ENCODE data around the gene PYGL. TPM values are rescaled to one million over a fixed set of nuclear protein-coding genes. Genes with fewer than 3 reads are reported as not detected.

The PYGL gene
- total RNA-seq, 1 experiment from 2014 or later = 41.2 TPM

GRCh38 chr14:50864946-50865345 lies 79.3 kb downstream of the PYGL start:
- no TSS peak for BruUV-seq (replicated peaks)
- Mint-ChIP-seq H3K27me3 (ENCODE audit: unreplicated experiment) (peaks cover 16% of the 10 kb centered on the region), H3K27ac (ENCODE audit: unreplicated experiment) (no peak overlapping the region), H3K9me3 (ENCODE audit: low read depth, unreplicated experiment) (no peaks in the 10 kb centered on the region), H3K4me3 (ENCODE audit: low read depth, unreplicated experiment) (no peak overlapping the region), H3K36me3 (ENCODE audit: insufficient read depth, unreplicated experiment) (peaks cover 6% of the 10 kb centered on the region), H3K4me1 (ENCODE audit: low read depth, unreplicated experiment) (no peaks in the 10 kb centered on the region)
- intact Hi-C loops (cut with micrococcal nuclease; ENCODE audit: unreplicated experiment) = loop anchor here (5.0 kb wide), 1 partner anchor 263 kb away; no protein-coding TSS in a partner anchor
- DNase-seq = no peak
- CTCF ChIA-PET = no interaction called here
- TF ChIP-seq CTCF (IDR thresholded peaks at IDR 0.05; ENCODE audit: unreplicated experiment) = no peak

- intact Hi-C loops (cut with micrococcal nuclease; ENCODE audit: unreplicated experiment) = loop anchor here (5.0 kb wide), 1 partner anchor 262 kb away; no protein-coding TSS in a partner anchor
- no peak overlapping the region for H3K4me3 Mint-ChIP-seq (ENCODE audit: low read depth, unreplicated experiment)
- H3K27me3 Mint-ChIP-seq (ENCODE audit: unreplicated experiment) = peaks cover 9% of the 10 kb centered on the region
- peaks cover 7% of the 10 kb centered on the region for H3K36me3 Mint-ChIP-seq (ENCODE audit: insufficient read depth, unreplicated experiment)
- H3K4me1 Mint-ChIP-seq (ENCODE audit: low read depth, unreplicated experiment) = no peaks in the 10 kb centered on the region
- CTCF ChIA-PET = no interaction called here
- TF ChIP-seq CTCF (IDR thresholded peaks at IDR 0.05; ENCODE audit: unreplicated experiment) = no peak
- H3K9me3 Mint-ChIP-seq (ENCODE audit: low read depth, unreplicated experiment) = no peaks in the 10 kb centered on the region
- no peak overlapping the region for H3K27ac Mint-ChIP-seq (ENCODE audit: unreplicated experiment)
- BruUV-seq (replicated peaks) = no TSS peak
- no peak for DNase-seq
These were observed 80.0 kb downstream of the PYGL start for GRCh38 chr14:50864237-50864636.

- Mint-ChIP-seq H3K9me3 (ENCODE audit: low read depth, unreplicated experiment) (no peaks in the 10 kb centered on the region), H3K36me3 (ENCODE audit: insufficient read depth, unreplicated experiment) (peaks cover 7% of the 10 kb centered on the region), H3K27ac (ENCODE audit: unreplicated experiment) (no peak overlapping the region), H3K4me1 (ENCODE audit: low read depth, unreplicated experiment) (no peaks in the 10 kb centered on the region), H3K4me3 (ENCODE audit: low read depth, unreplicated experiment) (no peak overlapping the region), H3K27me3 (ENCODE audit: unreplicated experiment) (peaks cover 7% of the 10 kb centered on the region)
- no peak for DNase-seq
- intact Hi-C loops (cut with micrococcal nuclease; ENCODE audit: unreplicated experiment) = loop anchor here (5.0 kb wide), 1 partner anchor 260 kb away; no protein-coding TSS in a partner anchor
- BruUV-seq (replicated peaks) = no TSS peak
- CTCF ChIA-PET = no interaction called here
- no peak for TF ChIP-seq CTCF (IDR thresholded peaks at IDR 0.05; ENCODE audit: unreplicated experiment)
These were observed 82.2 kb downstream of the PYGL start for GRCh38 chr14:50862036-50862570.

- peaks cover 7% of the 10 kb centered on the region for H3K36me3 Mint-ChIP-seq (ENCODE audit: insufficient read depth, unreplicated experiment)
- no peak overlapping the region for H3K27ac Mint-ChIP-seq (ENCODE audit: unreplicated experiment)
- peak overlapping the region; percentile 67 for H3K4me3 Mint-ChIP-seq (ENCODE audit: low read depth, unreplicated experiment)
- no peaks in the 10 kb centered on the region for H3K4me1 Mint-ChIP-seq (ENCODE audit: low read depth, unreplicated experiment)
- H3K27me3 Mint-ChIP-seq (ENCODE audit: unreplicated experiment) = no peaks in the 10 kb centered on the region
- intact Hi-C loops (cut with micrococcal nuclease; ENCODE audit: unreplicated experiment) = loop anchor here (5.0 kb wide), 1 partner anchor 258 kb away; no protein-coding TSS in a partner anchor
- BruUV-seq (replicated peaks) = no TSS peak
- DNase-seq = peak; percentile 84
- no peaks in the 10 kb centered on the region for H3K9me3 Mint-ChIP-seq (ENCODE audit: low read depth, unreplicated experiment)
- CTCF ChIA-PET = interaction anchor here (0.7 to 1.9 kb wide), 18 partner anchors 8 to 928 kb away, joined by 3 to 17 read pairs (median 4); partner anchors contain the start of genes NIN and PYGL
- TF ChIP-seq CTCF (IDR thresholded peaks at IDR 0.05; ENCODE audit: unreplicated experiment) = peak; percentile 55
These were observed 83.7 kb downstream of the PYGL start for GRCh38 chr14:50860478-50861086.

Measured in Calu3 (cell line).